OCI-LY1 (cell line): ENCODE measurements around the gene ASB6.

Source experiments
- H2AFZ ChIP-seq: fragments of 200-600 bp; sonication (generic), shearing (Covaris generic); 2 replicates; pipeline ENCODE4 v1.6.0; 2014; ENCODE audit warnings: antibody characterized with exemption, mild to moderate bottlenecking, low read length
- H3F3A ChIP-seq: fragments of 200-600 bp; sonication (generic), shearing (Covaris generic); 2 replicates; pipeline ENCODE4 v1.6.0; 2014; ENCODE audit warnings: mild to moderate bottlenecking, antibody characterized with exemption, low read length, moderate library complexity; ENCODE audit not compliant: insufficient read depth
- H3K27ac ChIP-seq: fragments of 200-600 bp; sonication (generic); 2 replicates; pipeline ENCODE4 v1.5.1; 2014; ENCODE audit warnings: low read length, mixed run types, mild to moderate bottlenecking, low read depth; ENCODE audit not compliant: poor library complexity, severe bottlenecking
- H3K27me3 ChIP-seq: fragments of 200-600 bp; sonication (generic); 2 replicates; pipeline ENCODE4 v1.6.0; 2014; ENCODE audit warnings: antibody characterized with exemption, mild to moderate bottlenecking, low read length, moderate library complexity; ENCODE audit not compliant: insufficient read depth
- H3K36me3 ChIP-seq: fragments of 200-600 bp; sonication (generic); 2 replicates; pipeline ENCODE4 v1.6.1; 2014; ENCODE audit warnings: mild to moderate bottlenecking, antibody characterized with exemption, low read length, moderate library complexity, mixed read lengths; ENCODE audit not compliant: insufficient read depth
- H3K4me1 ChIP-seq: fragments of 200-600 bp; sonication (generic); 2 replicates; pipeline ENCODE4 v1.5.1; 2014; ENCODE audit warnings: mild to moderate bottlenecking, low read length, moderate library complexity; ENCODE audit not compliant: insufficient read depth, severe bottlenecking
- H3K4me2 ChIP-seq: fragments of 200-600 bp; sonication (generic), shearing (Covaris generic); 2 replicates; pipeline ENCODE4 v1.6.1; 2014; ENCODE audit warnings: low read length
- H3K4me3 ChIP-seq: fragments of 200-600 bp; sonication (generic); 2 replicates; pipeline ENCODE4 v1.5.1; 2014; ENCODE audit warnings: low read length, low read depth, mild to moderate bottlenecking, mixed read lengths; ENCODE audit not compliant: poor library complexity, severe bottlenecking
- H3K79me2 ChIP-seq: fragments of 200-600 bp; shearing (Covaris generic); 2 replicates; pipeline ENCODE4 v1.6.1; 2016; ENCODE audit warnings: mixed run types, low read length, mixed read lengths; ENCODE audit not compliant: insufficient read depth
- H3K9ac ChIP-seq: fragments of 200-600 bp; sonication (generic), shearing (Covaris generic); 2 replicates; pipeline ENCODE4 v1.6.1; 2014; ENCODE audit warnings: mild to moderate bottlenecking, low read length, mixed read lengths
- H3K9me2 ChIP-seq: fragments of 200-600 bp; sonication (generic), shearing (Covaris generic); 2 replicates; pipeline ENCODE4 v1.6.1; 2014; ENCODE audit warnings: low read depth, mild to moderate bottlenecking, low read length, mixed read lengths
- H3K9me3 ChIP-seq: fragments of 200-600 bp; shearing (Covaris generic); 2 replicates; pipeline ENCODE4 v1.6.1; 2014; ENCODE audit warnings: low read length, mixed read lengths
- H4K20me1 ChIP-seq: fragments of 200-600 bp; sonication (generic), shearing (Covaris generic); 2 replicates; pipeline ENCODE4 v1.6.0; 2016; ENCODE audit warnings: mild to moderate bottlenecking, low read length; ENCODE audit not compliant: insufficient read depth
- CTCF ChIP-seq: fragments of 200-600 bp; sonication (generic), shearing (Covaris generic); IDR thresholded peaks from 2 replicates; pipeline ENCODE4 v1.5.1; 2017; ENCODE audit warnings: mild to moderate bottlenecking, antibody characterized with exemption, low read length, moderate library complexity, mixed read lengths
- EZH2 ChIP-seq: fragments of 200-600 bp; sonication (generic), shearing (Covaris generic); IDR thresholded peaks from 2 replicates; pipeline ENCODE4 v1.8.0; 2017; ENCODE audit warnings: borderline replicate concordance, mixed run types, mild to moderate bottlenecking, antibody characterized with exemption, low read length, moderate library complexity, mixed read lengths

The ASB6 gene

GRCh38 chr9:129586245-129586644, 55.7 kb downstream of the ASB6 start:
- no peaks in the 10 kb centered on the region for H3K9me3 ChIP-seq
- no peaks in the 10 kb centered on the region for H4K20me1 ChIP-seq
- H3K9me2 ChIP-seq = no peaks in the 10 kb centered on the region
- TF ChIP-seq EZH2 (no peak), CTCF (no peak)
- peaks cover 4% of the 10 kb centered on the region for H3K4me1 ChIP-seq
- H3K9ac ChIP-seq = no peak overlapping the region
- H3K79me2 ChIP-seq = no peaks in the 10 kb centered on the region
- H3K27me3 ChIP-seq = 0 out of 2 replicates have a peak, but pooled peaks cover 5% of the 10 kb centered on the region
- H3F3A ChIP-seq = no peaks in the 10 kb centered on the region
- no peaks in the 10 kb centered on the region for H3K36me3 ChIP-seq
- no peak overlapping the region for H3K4me3 ChIP-seq
- no peak overlapping the region for H3K27ac ChIP-seq
- H3K4me2 ChIP-seq = no peak overlapping the region
- no peak overlapping the region for H2AFZ ChIP-seq

- no peaks in the 10 kb centered on the region for H3F3A ChIP-seq
- peaks cover 6% of the 10 kb centered on the region for H3K4me1 ChIP-seq
- no peak overlapping the region for H3K4me3 ChIP-seq
- H4K20me1 ChIP-seq = no peaks in the 10 kb centered on the region
- H2AFZ ChIP-seq = no peak overlapping the region
- TF ChIP-seq EZH2 (no peak), CTCF (no peak)
- no peaks in the 10 kb centered on the region for H3K9me3 ChIP-seq
- H3K9me2 ChIP-seq = no peaks in the 10 kb centered on the region
- no peak overlapping the region for H3K27ac ChIP-seq
- 0 out of 2 replicates have a peak, but pooled peaks cover 5% of the 10 kb centered on the region for H3K27me3 ChIP-seq
- no peaks in the 10 kb centered on the region; the same call in 1 of the 2 replicates for H3K36me3 ChIP-seq
- H3K79me2 ChIP-seq = no peaks in the 10 kb centered on the region
- no peak overlapping the region for H3K4me2 ChIP-seq
- H3K9ac ChIP-seq = no peak overlapping the region
Observed at GRCh38 chr9:129585352-129585751, 56.6 kb downstream of the ASB6 start.
